ENCODE results near the gene GALNT17. TPM values are rescaled to one million over a fixed set of nuclear protein-coding genes. Genes with fewer than 3 reads are reported as not detected.

The GALNT17 gene
- total and polyA plus RNA-seq, 2 experiments from 2014 or later: 11.1 to 65.6 TPM

DNA sequence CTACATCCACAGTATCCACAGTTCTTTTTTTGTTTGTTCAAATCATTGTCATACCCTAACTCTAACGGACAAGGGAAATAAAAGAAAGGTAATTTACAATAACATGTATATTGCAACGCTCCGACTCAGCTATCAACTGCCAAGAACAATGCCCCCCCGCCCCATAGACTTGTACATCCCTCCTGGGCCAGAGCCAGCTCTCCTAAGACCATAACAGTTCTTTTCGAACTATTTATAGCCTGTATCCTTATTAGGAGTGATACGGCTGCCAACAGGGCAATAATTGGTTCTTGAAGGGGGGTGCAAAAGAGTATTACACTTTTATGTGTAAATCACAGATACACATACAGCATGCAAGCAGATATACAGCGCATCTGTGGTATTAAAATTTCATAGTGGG is 495.7 kb downstream of the GALNT17 start (continued):
- TF ChIP-seq ZNF331 (CRISPR knock-in tag; IDR thresholded peaks at IDR 0.05; ENCODE audit: low read depth) (no peak), EZH2phosphoT487 (IDR thresholded peaks at IDR 0.05; ENCODE audit: unreplicated experiment) (no peak)
- TF ChIP-seq, protein P1, sequence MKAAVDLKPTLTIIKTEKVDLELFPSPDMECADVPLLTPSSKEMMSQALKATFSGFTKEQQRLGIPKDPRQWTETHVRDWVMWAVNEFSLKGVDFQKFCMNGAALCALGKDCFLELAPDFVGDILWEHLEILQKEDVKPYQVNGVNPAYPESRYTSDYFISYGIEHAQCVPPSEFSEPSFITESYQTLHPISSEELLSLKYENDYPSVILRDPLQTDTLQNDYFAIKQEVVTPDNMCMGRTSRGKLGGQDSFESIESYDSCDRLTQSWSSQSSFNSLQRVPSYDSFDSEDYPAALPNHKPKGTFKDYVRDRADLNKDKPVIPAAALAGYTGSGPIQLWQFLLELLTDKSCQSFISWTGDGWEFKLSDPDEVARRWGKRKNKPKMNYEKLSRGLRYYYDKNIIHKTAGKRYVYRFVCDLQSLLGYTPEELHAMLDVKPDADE (IDR thresholded peaks at IDR 0.05): no peak

DNA sequence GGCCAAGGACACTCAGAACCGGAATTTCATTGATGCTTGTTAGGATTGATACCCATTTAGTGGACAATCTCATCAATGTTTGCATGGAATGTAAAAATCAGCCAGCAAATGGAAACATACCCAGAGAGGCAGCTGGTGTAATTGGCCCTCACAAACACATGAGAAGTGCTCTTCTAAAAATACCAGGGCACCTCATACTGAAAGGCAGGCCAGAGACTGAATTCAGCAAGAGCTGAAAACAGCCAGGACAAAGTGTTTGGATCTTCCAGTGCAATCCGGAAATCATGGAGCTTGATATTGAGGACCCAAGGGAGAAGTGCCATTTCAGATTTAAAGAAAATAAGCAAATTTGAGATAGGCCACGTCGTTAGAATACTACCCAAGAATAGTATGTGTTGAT is 498.6 kb downstream of the GALNT17 start:
- no peak overlapping the region for H2AFZ ChIP-seq
- no peaks in the 10 kb centered on the region for H3K36me3 ChIP-seq (ENCODE audit: insufficient read depth)
- peaks cover 26% of the 10 kb centered on the region for H3K4me1 Mint-ChIP-seq
- H3K27me3 Mint-ChIP-seq (ENCODE audit: insufficient read depth, low read depth, poor library complexity): peaks cover 10% of the 10 kb centered on the region
- no peak overlapping the region for H3K27ac Mint-ChIP-seq
- no peaks in the 10 kb centered on the region for H3K27me3 ChIP-seq (ENCODE audit: insufficient read depth)
- no peaks in the 10 kb centered on the region; the same call in 2 of the 3 replicates for H3K36me3 Mint-ChIP-seq (ENCODE audit: low read depth)
- no peaks in the 10 kb centered on the region for H3K79me2 ChIP-seq (replicated peaks; ENCODE audit: insufficient read depth)
- H3K9me2 ChIP-seq (ENCODE audit: insufficient read depth): 0 out of 2 replicates have a peak, but pooled peaks cover 10% of the 10 kb centered on the region
- H3F3A ChIP-seq (replicated peaks; ENCODE audit: low read depth): 0 out of 2 replicates have a peak, but pooled peaks cover 2% of the 10 kb centered on the region
- no peak for TF ChIP-seq ZNF114 (CRISPR knock-in tag; IDR thresholded peaks at IDR 0.05)
- no peak for TF ChIP-seq STAT1 (IDR thresholded peaks at IDR 0.05; ENCODE audit: unreplicated experiment)
- no peak for TF ChIP-seq ZNF331 (CRISPR knock-in tag; IDR thresholded peaks at IDR 0.05; ENCODE audit: low read depth)
- TF ChIP-seq, protein P2, sequence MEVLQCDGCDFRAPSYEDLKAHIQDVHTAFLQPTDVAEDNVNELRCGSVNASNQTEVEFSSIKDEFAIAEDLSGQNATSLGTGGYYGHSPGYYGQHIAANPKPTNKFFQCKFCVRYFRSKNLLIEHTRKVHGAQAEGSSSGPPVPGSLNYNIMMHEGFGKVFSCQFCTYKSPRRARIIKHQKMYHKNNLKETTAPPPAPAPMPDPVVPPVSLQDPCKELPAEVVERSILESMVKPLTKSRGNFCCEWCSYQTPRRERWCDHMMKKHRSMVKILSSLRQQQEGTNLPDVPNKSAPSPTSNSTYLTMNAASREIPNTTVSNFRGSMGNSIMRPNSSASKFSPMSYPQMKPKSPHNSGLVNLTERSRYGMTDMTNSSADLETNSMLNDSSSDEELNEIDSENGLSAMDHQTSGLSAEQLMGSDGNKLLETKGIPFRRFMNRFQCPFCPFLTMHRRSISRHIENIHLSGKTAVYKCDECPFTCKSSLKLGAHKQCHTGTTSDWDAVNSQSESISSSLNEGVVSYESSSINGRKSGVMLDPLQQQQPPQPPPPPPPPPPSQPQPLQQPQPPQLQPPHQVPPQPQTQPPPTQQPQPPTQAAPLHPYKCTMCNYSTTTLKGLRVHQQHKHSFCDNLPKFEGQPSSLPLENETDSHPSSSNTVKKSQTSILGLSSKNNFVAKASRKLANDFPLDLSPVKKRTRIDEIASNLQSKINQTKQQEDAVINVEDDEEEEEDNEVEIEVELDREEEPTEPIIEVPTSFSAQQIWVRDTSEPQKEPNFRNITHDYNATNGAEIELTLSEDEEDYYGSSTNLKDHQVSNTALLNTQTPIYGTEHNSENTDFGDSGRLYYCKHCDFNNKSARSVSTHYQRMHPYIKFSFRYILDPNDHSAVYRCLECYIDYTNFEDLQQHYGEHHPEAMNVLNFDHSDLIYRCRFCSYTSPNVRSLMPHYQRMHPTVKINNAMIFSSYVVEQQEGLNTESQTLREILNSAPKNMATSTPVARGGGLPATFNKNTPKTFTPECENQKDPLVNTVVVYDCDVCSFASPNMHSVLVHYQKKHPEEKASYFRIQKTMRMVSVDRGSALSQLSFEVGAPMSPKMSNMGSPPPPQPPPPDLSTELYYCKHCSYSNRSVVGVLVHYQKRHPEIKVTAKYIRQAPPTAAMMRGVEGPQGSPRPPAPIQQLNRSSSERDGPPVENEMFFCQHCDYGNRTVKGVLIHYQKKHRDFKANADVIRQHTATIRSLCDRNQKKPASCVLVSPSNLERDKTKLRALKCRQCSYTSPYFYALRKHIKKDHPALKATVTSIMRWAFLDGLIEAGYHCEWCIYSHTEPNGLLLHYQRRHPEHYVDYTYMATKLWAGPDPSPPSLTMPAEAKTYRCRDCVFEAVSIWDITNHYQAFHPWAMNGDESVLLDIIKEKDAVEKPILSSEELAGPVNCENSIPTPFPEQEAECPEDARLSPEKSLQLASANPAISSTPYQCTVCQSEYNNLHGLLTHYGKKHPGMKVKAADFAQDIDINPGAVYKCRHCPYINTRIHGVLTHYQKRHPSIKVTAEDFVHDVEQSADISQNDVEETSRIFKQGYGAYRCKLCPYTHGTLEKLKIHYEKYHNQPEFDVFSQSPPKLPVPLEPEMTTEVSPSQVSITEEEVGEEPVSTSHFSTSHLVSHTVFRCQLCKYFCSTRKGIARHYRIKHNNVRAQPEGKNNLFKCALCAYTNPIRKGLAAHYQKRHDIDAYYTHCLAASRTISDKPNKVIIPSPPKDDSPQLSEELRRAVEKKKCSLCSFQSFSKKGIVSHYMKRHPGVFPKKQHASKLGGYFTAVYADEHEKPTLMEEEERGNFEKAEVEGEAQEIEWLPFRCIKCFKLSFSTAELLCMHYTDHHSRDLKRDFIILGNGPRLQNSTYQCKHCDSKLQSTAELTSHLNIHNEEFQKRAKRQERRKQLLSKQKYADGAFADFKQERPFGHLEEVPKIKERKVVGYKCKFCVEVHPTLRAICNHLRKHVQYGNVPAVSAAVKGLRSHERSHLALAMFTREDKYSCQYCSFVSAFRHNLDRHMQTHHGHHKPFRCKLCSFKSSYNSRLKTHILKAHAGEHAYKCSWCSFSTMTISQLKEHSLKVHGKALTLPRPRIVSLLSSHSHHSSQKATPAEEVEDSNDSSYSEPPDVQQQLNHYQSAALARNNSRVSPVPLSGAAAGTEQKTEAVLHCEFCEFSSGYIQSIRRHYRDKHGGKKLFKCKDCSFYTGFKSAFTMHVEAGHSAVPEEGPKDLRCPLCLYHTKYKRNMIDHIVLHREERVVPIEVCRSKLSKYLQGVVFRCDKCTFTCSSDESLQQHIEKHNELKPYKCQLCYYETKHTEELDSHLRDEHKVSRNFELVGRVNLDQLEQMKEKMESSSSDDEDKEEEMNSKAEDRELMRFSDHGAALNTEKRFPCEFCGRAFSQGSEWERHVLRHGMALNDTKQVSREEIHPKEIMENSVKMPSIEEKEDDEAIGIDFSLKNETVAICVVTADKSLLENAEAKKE (CRISPR knock-in tag; IDR thresholded peaks at IDR 0.05): no peak
- H3K27ac ChIP-seq (ENCODE audit: low read depth): no peak overlapping the region
- H3K4me3 Mint-ChIP-seq: no peak overlapping the region
- no peak for ATAC-seq
- DNase-seq (ENCODE audit: low spot score): no peak
- H4K20me1 ChIP-seq (replicated peaks; ENCODE audit: insufficient read depth): no peaks in the 10 kb centered on the region
- H3K4me1 ChIP-seq (ENCODE audit: insufficient read depth): peaks cover 17% of the 10 kb centered on the region
- H3K9me3 Mint-ChIP-seq: peaks cover 3% of the 10 kb centered on the region; the same call in 1 of the 3 replicates
- H3K4me3 ChIP-seq: no peak overlapping the region
- no peak overlapping the region for H3K4me2 ChIP-seq

All from GM23338 (cell line).